Measurements from ENCODE around the gene VSIG8.

Gene VSIG8

GRCh38 chr1:159854693-159855192, 7.7 kb downstream of the VSIG8 start:
- Mint-ChIP-seq H3K36me3 (ENCODE audit: low read depth) (no peaks in the 10 kb centered on the region), H3K27me3 (no peaks in the 10 kb centered on the region), H3K27ac (peak overlapping the region; percentile 64), H3K4me3 (peak overlapping the region; percentile 82), H3K4me1 (ENCODE audit: low read depth) (peaks cover 12% of the 10 kb centered on the region), H3K9me3 (no peaks in the 10 kb centered on the region)

GRCh38 chr1:159854116-159854692, 8.3 kb downstream of the VSIG8 start:
- peak overlapping the region; percentile 82 for H3K4me3 Mint-ChIP-seq
- H3K36me3 Mint-ChIP-seq (ENCODE audit: low read depth) = no peaks in the 10 kb centered on the region
- no peaks in the 10 kb centered on the region for H3K27me3 Mint-ChIP-seq
- H3K27ac Mint-ChIP-seq = peak overlapping the region; percentile 7
- peaks cover 12% of the 10 kb centered on the region for H3K4me1 Mint-ChIP-seq (ENCODE audit: low read depth)
- no peaks in the 10 kb centered on the region for H3K9me3 Mint-ChIP-seq

GRCh38 chr1:159853417-159854115, 8.9 kb downstream of the VSIG8 start:
- Mint-ChIP-seq H3K36me3 (ENCODE audit: low read depth) (no peaks in the 10 kb centered on the region), H3K27ac (peak overlapping the region; percentile 7), H3K27me3 (no peaks in the 10 kb centered on the region), H3K9me3 (no peaks in the 10 kb centered on the region), H3K4me3 (peak overlapping the region; percentile 82), H3K4me1 (ENCODE audit: low read depth) (peaks cover 12% of the 10 kb centered on the region)

GRCh38 chr1:159851407-159851806, 11.1 kb downstream of the VSIG8 start:
- peaks cover 12% of the 10 kb centered on the region for H3K4me1 Mint-ChIP-seq (ENCODE audit: low read depth)

GRCh38 chr1:159849626-159850366, 12.7 kb downstream of the VSIG8 start:
- H3K27me3 Mint-ChIP-seq = no peaks in the 10 kb centered on the region
- H3K4me1 Mint-ChIP-seq (ENCODE audit: low read depth) = peaks cover 7% of the 10 kb centered on the region
- H3K9me3 Mint-ChIP-seq = no peaks in the 10 kb centered on the region
- H3K4me3 Mint-ChIP-seq = no peak overlapping the region
- no peaks in the 10 kb centered on the region for H3K36me3 Mint-ChIP-seq (ENCODE audit: low read depth)
- no peak overlapping the region for H3K27ac Mint-ChIP-seq

More at GRCh38 chr1:159851407-159851806, 11.1 kb downstream of the VSIG8 start:
- Mint-ChIP-seq H3K9me3 (no peaks in the 10 kb centered on the region), H3K27ac (no peak overlapping the region), H3K4me3 (no peak overlapping the region), H3K36me3 (ENCODE audit: low read depth) (no peaks in the 10 kb centered on the region), H3K27me3 (no peaks in the 10 kb centered on the region)

- H3K27ac Mint-ChIP-seq = no peak overlapping the region
- no peaks in the 10 kb centered on the region for H3K36me3 Mint-ChIP-seq (ENCODE audit: low read depth)
- no peaks in the 10 kb centered on the region for H3K27me3 Mint-ChIP-seq
- H3K4me3 Mint-ChIP-seq = no peak overlapping the region
- no peaks in the 10 kb centered on the region for H3K9me3 Mint-ChIP-seq
- no peaks in the 10 kb centered on the region for H3K4me1 Mint-ChIP-seq (ENCODE audit: low read depth)
These were observed 14.1 kb downstream of the VSIG8 start for GRCh38 chr1:159848326-159848725.

- Mint-ChIP-seq H3K4me1 (ENCODE audit: low read depth) (no peaks in the 10 kb centered on the region), H3K27me3 (no peaks in the 10 kb centered on the region), H3K27ac (no peak overlapping the region), H3K4me3 (no peak overlapping the region), H3K9me3 (no peaks in the 10 kb centered on the region), H3K36me3 (ENCODE audit: low read depth) (no peaks in the 10 kb centered on the region)
These were observed 15.2 kb downstream of the VSIG8 start for GRCh38 chr1:159847231-159847630.

GRCh38 chr1:159845751-159846629, 16.5 kb downstream of the VSIG8 start:
- Mint-ChIP-seq H3K27me3 (no peaks in the 10 kb centered on the region), H3K27ac (no peak overlapping the region), H3K4me1 (ENCODE audit: low read depth) (no peaks in the 10 kb centered on the region), H3K36me3 (ENCODE audit: low read depth) (no peaks in the 10 kb centered on the region), H3K4me3 (no peak overlapping the region), H3K9me3 (no peaks in the 10 kb centered on the region)

- Mint-ChIP-seq H3K36me3 (ENCODE audit: low read depth) (no peaks in the 10 kb centered on the region), H3K4me3 (no peak overlapping the region), H3K27ac (no peak overlapping the region), H3K9me3 (no peaks in the 10 kb centered on the region), H3K4me1 (ENCODE audit: low read depth) (peaks cover 16% of the 10 kb centered on the region), H3K27me3 (no peaks in the 10 kb centered on the region)
These were observed 19.0 kb downstream of the VSIG8 start for GRCh38 chr1:159843459-159843858.

GRCh38 chr1:159841749-159842148, 20.7 kb downstream of the VSIG8 start:
- no peaks in the 10 kb centered on the region for H3K36me3 Mint-ChIP-seq (ENCODE audit: low read depth)
- no peaks in the 10 kb centered on the region for H3K9me3 Mint-ChIP-seq
- no peak overlapping the region for H3K4me3 Mint-ChIP-seq
- no peaks in the 10 kb centered on the region for H3K27me3 Mint-ChIP-seq
- H3K27ac Mint-ChIP-seq = no peak overlapping the region
- peaks cover 22% of the 10 kb centered on the region for H3K4me1 Mint-ChIP-seq (ENCODE audit: low read depth)

GRCh38 chr1:159839116-159839849, 23.2 kb downstream of the VSIG8 start:
- Mint-ChIP-seq H3K9me3 (no peaks in the 10 kb centered on the region), H3K4me3 (no peak overlapping the region), H3K4me1 (ENCODE audit: low read depth) (peaks cover 22% of the 10 kb centered on the region), H3K27ac (peak overlapping the region; percentile 23), H3K27me3 (no peaks in the 10 kb centered on the region), H3K36me3 (ENCODE audit: low read depth) (no peaks in the 10 kb centered on the region)

- no peak overlapping the region for H3K4me3 Mint-ChIP-seq
- no peaks in the 10 kb centered on the region for H3K9me3 Mint-ChIP-seq
- H3K27me3 Mint-ChIP-seq = no peaks in the 10 kb centered on the region
- peak overlapping the region; percentile 23 for H3K27ac Mint-ChIP-seq
- no peaks in the 10 kb centered on the region for H3K36me3 Mint-ChIP-seq (ENCODE audit: low read depth)
- peaks cover 22% of the 10 kb centered on the region for H3K4me1 Mint-ChIP-seq (ENCODE audit: low read depth)
These were observed 23.7 kb downstream of the VSIG8 start for GRCh38 chr1:159838715-159839114.

GRCh38 chr1:159835862-159836525, 26.5 kb downstream of the VSIG8 start:
- Mint-ChIP-seq H3K36me3 (ENCODE audit: low read depth) (no peaks in the 10 kb centered on the region), H3K4me3 (no peak overlapping the region), H3K4me1 (ENCODE audit: low read depth) (peaks cover 22% of the 10 kb centered on the region), H3K27me3 (no peaks in the 10 kb centered on the region), H3K9me3 (no peaks in the 10 kb centered on the region), H3K27ac (no peak overlapping the region)

Measured in stimulated activated naive CD8-positive, alpha-beta T cell treated with anti-CD3 and anti-CD28 coated beads, Interleukin-15, Interleukin-2, amounts not matched to agents 100 ng/mL and 50 ng/mL, for 24 hours (primary cell).